Neural cell (in vitro differentiated cells): ENCODE results near the gene FANCC. TPM values are rescaled to one million over a fixed set of nuclear protein-coding genes. Genes with fewer than 3 reads are reported as not detected.

Experiments
- H2AFZ ChIP-seq: fragments of 200-600, 300-800 bp; sonication (generic), shearing (Covaris generic); 2 replicates; pipeline ENCODE4 v1.6.0; 2014; ENCODE audit warnings: low read depth, mild to moderate bottlenecking, antibody characterized with exemption, low read length, moderate library complexity
- H3F3A ChIP-seq: fragments of 200-600 bp; shearing (Covaris generic); 2 replicates; pipeline ENCODE4 v1.6.1; 2016; ENCODE audit warnings: mild to moderate bottlenecking, moderate library complexity, mixed read lengths, antibody characterized with exemption, low read length; ENCODE audit not compliant: insufficient read depth, poor library complexity, severe bottlenecking
- H3K27ac ChIP-seq: fragments of 200-600, 300-800 bp; sonication (generic), shearing (Covaris generic); 2 replicates; pipeline ENCODE4 v1.5.1; 2014; ENCODE audit warnings: mild to moderate bottlenecking, low read length, moderate library complexity
- H3K27me3 ChIP-seq: fragments of 300-800, 200-600 bp; sonication (generic), shearing (Covaris generic); 2 replicates; pipeline ENCODE4 v1.6.0; 2014; ENCODE audit warnings: mild to moderate bottlenecking, low read depth, low read length, moderate library complexity; ENCODE audit not compliant: insufficient read depth
- H3K36me3 ChIP-seq: fragments of 300-800, 200-600 bp; sonication (generic), shearing (Covaris generic); 2 replicates; pipeline ENCODE4 v1.5.1; 2014; ENCODE audit warnings: mild to moderate bottlenecking, antibody characterized with exemption, low read length, moderate library complexity; ENCODE audit not compliant: insufficient read depth
- H3K4me2 ChIP-seq: fragments of 300-800, 200-600 bp; sonication (generic), shearing (Covaris generic); 2 replicates; pipeline ENCODE4 v1.6.0; 2014; ENCODE audit warnings: mild to moderate bottlenecking, low read length
- H3K4me3 ChIP-seq: fragments of 300-800, 200-600 bp; sonication (generic), shearing (Covaris generic); 2 replicates; pipeline ENCODE4 v1.5.1; 2014; ENCODE audit warnings: mild to moderate bottlenecking, low read length, moderate library complexity
- H3K79me2 ChIP-seq: fragments of 200-600 bp; shearing (Covaris generic); replicated peaks from 2 replicates; pipeline ENCODE4 v1.6.0; 2014; ENCODE audit warnings: mild to moderate bottlenecking, low read length, moderate library complexity; ENCODE audit not compliant: insufficient read depth
- H3K9ac ChIP-seq: fragments of 300-800, 200-600 bp; sonication (generic), shearing (Covaris generic); 2 replicates; pipeline ENCODE4 v1.6.1; 2016; ENCODE audit warnings: mild to moderate bottlenecking, low read length, mixed read lengths
- H3K9me2 ChIP-seq: fragments of 200-600 bp; shearing (Covaris generic); 2 replicates; pipeline ENCODE4 v1.6.1; 2016; ENCODE audit warnings: mild to moderate bottlenecking, low read length, mixed read lengths; ENCODE audit not compliant: insufficient read depth
- H3K9me3 ChIP-seq: fragments of 200-600, 300-800 bp; sonication (generic), shearing (Covaris generic); 2 replicates; pipeline ENCODE4 v1.6.1; 2016; ENCODE audit warnings: mild to moderate bottlenecking, mixed run types, low read length, moderate library complexity, mixed read lengths
- H4K20me1 ChIP-seq: fragments of 200-600 bp; shearing (Covaris generic); 2 replicates; pipeline ENCODE4 v1.6.1; 2016; ENCODE audit warnings: mild to moderate bottlenecking, mixed run types; ENCODE audit not compliant: insufficient read depth
- CTCF ChIP-seq: fragments of 450-650 bp; IDR thresholded peaks from 2 replicates; pipeline ENCODE4 v1.5.1; 2014; ENCODE audit warnings: antibody characterized with exemption, mild to moderate bottlenecking, moderate library complexity; ENCODE audit not compliant: poor library complexity, severe bottlenecking
- EP300 ChIP-seq: fragments of 450-650 bp; conservative IDR thresholded peaks from 2 replicates; pipeline ENCODE4 v1.6.1; 2014; ENCODE audit warnings: antibody characterized with exemption, mild to moderate bottlenecking, moderate library complexity; ENCODE audit not compliant: poor library complexity, severe bottlenecking
- EZH2 ChIP-seq: fragments of 200-600, 300-800 bp; shearing (Covaris generic), sonication (generic); IDR thresholded peaks from 2 replicates; pipeline ENCODE4 v1.6.1; 2014; ENCODE audit warnings: antibody characterized with exemption, low read length, borderline replicate concordance, mild to moderate bottlenecking; ENCODE audit not compliant: insufficient read depth, poor library complexity, severe bottlenecking
- MXI1 ChIP-seq: fragments of 450-650 bp; conservative IDR thresholded peaks from 2 replicates; pipeline ENCODE4 v1.6.1; 2014; ENCODE audit warnings: antibody characterized with exemption, mild to moderate bottlenecking; ENCODE audit not compliant: poor library complexity, severe bottlenecking
- POLR2AphosphoS5 ChIP-seq: IDR thresholded peaks from 2 replicates; pipeline ENCODE4 v1.6.1; 2012
- RAD21 ChIP-seq: fragments of 450-650 bp; conservative IDR thresholded peaks from 2 replicates; pipeline ENCODE4 v1.6.1; 2014; ENCODE audit warnings: antibody characterized with exemption, mild to moderate bottlenecking, moderate library complexity
- REST ChIP-seq: IDR thresholded peaks from 2 replicates; pipeline ENCODE4 v1.6.1; 2012; ENCODE audit warnings: borderline replicate concordance
- SMC3 ChIP-seq: fragments of 450-650 bp; conservative IDR thresholded peaks from 2 replicates; pipeline ENCODE4 v1.6.1; 2014; ENCODE audit warnings: antibody characterized with exemption, mild to moderate bottlenecking, moderate library complexity; ENCODE audit not compliant: poor library complexity
- TAF1 ChIP-seq: IDR thresholded peaks from 2 replicates; pipeline ENCODE4 v1.6.1; 2012; ENCODE audit warnings: low read depth
- polyA plus RNA-seq: library from polyadenylated mRNA; depleted of rRNA; stranded (reverse); fragments of >200 nt; gene quantifications from 2 replicates; pipeline ENCODE4 v1.2.3, GENCODE V29; 2014

FANCC gene
- polyA plus RNA-seq, 1 donor from 2014 or later, result 9.7 TPM

GRCh38 chr9:95100071-95100627, 217.4 kb downstream of the FANCC start:
- Histone ChIP-seq H3K4me3 (no peak overlapping the region), H3K4me2 (no peak overlapping the region), H3K9me3 (no peaks in the 10 kb centered on the region), H3K36me3 (no peaks in the 10 kb centered on the region), H3F3A (no peaks in the 10 kb centered on the region), H3K79me2 (no peaks in the 10 kb centered on the region), H3K9me2 (no peaks in the 10 kb centered on the region), H3K27me3 (no peaks in the 10 kb centered on the region), H2AFZ (no peak overlapping the region), H3K9ac (no peak overlapping the region), H3K27ac (no peak overlapping the region), H4K20me1 (no peaks in the 10 kb centered on the region)
- TF ChIP-seq EP300 (no peak), SMC3 (no peak), POLR2AphosphoS5 (no peak), CTCF (no peak), TAF1 (no peak)

- Histone ChIP-seq H3K9me2 (no peaks in the 10 kb centered on the region), H3K4me3 (no peak overlapping the region), H3K27ac (no peak overlapping the region), H3K79me2 (no peaks in the 10 kb centered on the region), H3K9ac (no peak overlapping the region), H2AFZ (no peak overlapping the region), H3K27me3 (no peaks in the 10 kb centered on the region), H3K4me2 (no peak overlapping the region), H4K20me1 (no peaks in the 10 kb centered on the region), H3K36me3 (no peaks in the 10 kb centered on the region), H3K9me3 (no peaks in the 10 kb centered on the region), H3F3A (no peaks in the 10 kb centered on the region)
- no peak for TF ChIP-seq EZH2
- TF ChIP-seq SMC3, result no peak
- TF ChIP-seq TAF1, result no peak
- TF ChIP-seq CTCF, result no peak
- TF ChIP-seq REST, result no peak
- TF ChIP-seq RAD21, result no peak
- no peak for TF ChIP-seq MXI1
- TF ChIP-seq POLR2AphosphoS5, result no peak
- TF ChIP-seq EP300, result no peak
Measured at GRCh38 chr9:95099321-95100070, 218.0 kb downstream of the FANCC start.
